Activated CD4-positive, alpha-beta T cell treated with anti-CD3 and anti-CD28 coated beads, Interleukin-2, amount 10 ng/mL, durations not matched to agents 7 days and 5 days (primary cell): ENCODE measurements around the gene CYP2U1. TPM values are rescaled to one million over a fixed set of nuclear protein-coding genes. Genes with fewer than 3 reads are reported as not detected.

Experiments
- CTCF ChIA-PET: fragments of 350-600 bp; sonication (Branson Sonifier 250); formaldehyde crosslinking; loops from one replicate; lab custom pipeline; 2021; ENCODE audit warnings: antibody characterized with exemption; lab: Charles Lee
- POLR2A ChIA-PET: fragments of 350-600 bp; sonication (Branson Sonifier 250); formaldehyde crosslinking; loops from one replicate; lab custom pipeline; 2021; ENCODE audit warnings: antibody characterized with exemption; lab: Charles Lee
- DNase-seq: peaks from one replicate; pipeline ENCODE4 v3.0.0-alpha.2; 2020
- H3K27ac Mint-ChIP-seq: one replicate; pipeline ENCODE4 v1.8.0; 2021; ENCODE audit warnings: mild to moderate bottlenecking, moderate library complexity, mixed read lengths
- H3K27me3 Mint-ChIP-seq: one replicate; pipeline ENCODE4 v1.8.0; 2021; ENCODE audit warnings: mixed read lengths
- H3K36me3 Mint-ChIP-seq: one replicate; pipeline ENCODE4 v1.8.0; 2021; ENCODE audit warnings: low read depth, mixed read lengths
- H3K4me1 Mint-ChIP-seq: one replicate; pipeline ENCODE4 v1.8.0; 2021; ENCODE audit warnings: mixed read lengths
- H3K4me3 Mint-ChIP-seq: one replicate; pipeline ENCODE4 v1.8.0; 2021; ENCODE audit warnings: mild to moderate bottlenecking, moderate library complexity, mixed read lengths
- H3K9me3 Mint-ChIP-seq: one replicate; pipeline ENCODE4 v1.8.0; 2021; ENCODE audit warnings: mixed read lengths
- total RNA-seq, 2 experiments: library from RNA; stranded (reverse); gene quantifications; one replicate each; pipeline ENCODE4 v1.2.3, GENCODE V29; 2021

The CYP2U1 gene
- total RNA-seq, 2 experiments from 2014 or later, result 3.6 to 3.8 TPM

DNA sequence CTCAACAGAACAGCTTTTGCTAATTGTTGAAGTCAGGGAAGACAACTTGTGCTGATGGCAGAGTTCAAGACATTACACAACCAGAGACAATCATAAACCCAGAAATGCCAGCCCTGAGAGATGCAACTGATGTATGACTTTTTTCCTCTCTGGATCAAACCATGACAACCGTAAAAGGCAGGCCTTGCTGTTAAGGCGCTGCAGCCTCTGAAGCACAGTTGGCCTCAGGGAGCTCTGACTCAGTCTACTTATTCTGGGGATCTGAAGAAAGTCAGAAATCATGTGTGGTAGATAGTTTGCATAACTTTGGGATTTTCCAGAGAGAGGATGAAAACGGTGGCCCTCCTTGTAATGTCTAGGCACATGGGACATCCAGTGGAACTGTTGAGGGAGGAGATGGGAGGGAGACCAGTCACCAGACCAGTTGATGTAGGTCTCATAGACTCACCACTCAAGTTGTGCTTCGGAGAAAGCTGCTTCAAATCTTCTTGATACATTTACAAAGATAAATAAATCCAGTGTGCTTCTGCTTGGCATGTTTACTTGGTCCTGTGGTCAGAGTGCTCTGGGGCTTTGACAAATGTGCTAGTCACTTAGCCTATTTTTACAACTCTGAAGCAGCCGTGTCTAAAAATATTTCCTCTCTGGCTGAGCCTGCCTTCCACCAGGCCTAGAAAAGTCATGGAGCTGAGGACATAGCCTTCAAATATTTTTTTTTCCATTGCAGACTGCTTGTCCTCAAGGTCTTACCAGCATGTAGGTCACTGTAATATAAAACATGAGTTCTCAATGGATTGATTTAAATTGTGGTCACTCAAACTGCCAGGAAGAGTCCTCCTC is 65.8 kb downstream of the CYP2U1 start:
- CTCF ChIA-PET, result interaction anchor here (0.6 to 0.8 kb wide), 2 partner anchors 18 to 535 kb away, joined by 3 to 4 read pairs; no protein-coding TSS in a partner anchor
- Mint-ChIP-seq H3K36me3 (peaks cover 57% of the 10 kb centered on the region), H3K27ac (no peak overlapping the region), H3K4me1 (peaks cover 55% of the 10 kb centered on the region), H3K9me3 (peaks cover 7% of the 10 kb centered on the region), H3K27me3 (no peaks in the 10 kb centered on the region), H3K4me3 (no peak overlapping the region)
- no peak for DNase-seq
- POLR2A ChIA-PET, result no interaction called here

DNA sequence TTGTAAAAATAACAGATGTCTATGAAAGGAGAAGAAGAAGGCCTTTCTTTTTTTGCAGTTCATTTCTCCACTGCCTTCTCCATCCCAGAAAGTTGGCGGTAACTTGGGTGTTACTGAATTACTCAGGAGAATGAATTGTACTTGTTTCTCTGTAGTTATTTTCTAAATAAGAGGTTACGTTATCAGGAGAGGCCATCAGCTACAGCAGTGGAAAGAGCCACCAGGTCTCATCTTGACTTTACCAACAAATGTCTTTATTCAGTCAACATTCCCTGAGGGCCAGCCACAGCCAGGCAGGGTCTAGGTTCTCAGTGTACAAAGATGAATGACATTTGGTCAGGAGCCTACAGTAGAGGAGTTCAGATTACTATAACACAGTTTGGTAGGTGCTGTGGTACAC is 66.4 kb downstream of the CYP2U1 start:
- Mint-ChIP-seq H3K9me3 (peaks cover 7% of the 10 kb centered on the region), H3K27me3 (no peaks in the 10 kb centered on the region), H3K27ac (no peak overlapping the region), H3K4me3 (no peak overlapping the region), H3K36me3 (peaks cover 62% of the 10 kb centered on the region), H3K4me1 (peaks cover 51% of the 10 kb centered on the region)
- DNase-seq, result no peak
- POLR2A ChIA-PET, result no interaction called here
- CTCF ChIA-PET, result interaction anchor here (0.6 to 0.8 kb wide), 2 partner anchors 18 to 21 kb away, joined by 3 to 5 read pairs; no protein-coding TSS in a partner anchor

- Mint-ChIP-seq H3K27me3 (no peaks in the 10 kb centered on the region), H3K36me3 (peaks cover 72% of the 10 kb centered on the region), H3K4me1 (peaks cover 47% of the 10 kb centered on the region), H3K9me3 (peaks cover 7% of the 10 kb centered on the region), H3K4me3 (no peak overlapping the region), H3K27ac (no peak overlapping the region)
- POLR2A ChIA-PET, result no interaction called here
- CTCF ChIA-PET, result no interaction called here
- DNase-seq, result no peak
Measured at GRCh38 chr4:107999932-108000539, 68.7 kb downstream of the CYP2U1 start.

GRCh38 chr4:108001540-108002135 is 70.3 kb downstream of the CYP2U1 start:
- Mint-ChIP-seq H3K4me3 (no peak overlapping the region), H3K27me3 (no peaks in the 10 kb centered on the region), H3K4me1 (peaks cover 50% of the 10 kb centered on the region), H3K9me3 (peaks cover 7% of the 10 kb centered on the region), H3K27ac (no peak overlapping the region), H3K36me3 (peaks cover 64% of the 10 kb centered on the region)
- no peak for DNase-seq
- CTCF ChIA-PET, result no interaction called here
- POLR2A ChIA-PET, result no interaction called here

Other genes starting within 250 kb of the CYP2U1 start
- 10 to 100 TPM; 17.5 to 19.6 TPM for gene PAPSS1, start 211.3 kb upstream of the CYP2U1 start, total RNA-seq
- gene SGMS2, start 106.6 kb upstream of the CYP2U1 start, total RNA-seq, result under 1 TPM; 0.42 to 0.46 TPM
- gene HADH, start 58.3 kb downstream of the CYP2U1 start, total RNA-seq, result 10 to 100 TPM; 68.1 to 73.1 TPM
- gene LEF1, start 237.4 kb downstream of the CYP2U1 start, total RNA-seq, result 100 to 1,000 TPM; 386 to 498 TPM